ENCODE measurements around the gene RRM1.

DNA sequence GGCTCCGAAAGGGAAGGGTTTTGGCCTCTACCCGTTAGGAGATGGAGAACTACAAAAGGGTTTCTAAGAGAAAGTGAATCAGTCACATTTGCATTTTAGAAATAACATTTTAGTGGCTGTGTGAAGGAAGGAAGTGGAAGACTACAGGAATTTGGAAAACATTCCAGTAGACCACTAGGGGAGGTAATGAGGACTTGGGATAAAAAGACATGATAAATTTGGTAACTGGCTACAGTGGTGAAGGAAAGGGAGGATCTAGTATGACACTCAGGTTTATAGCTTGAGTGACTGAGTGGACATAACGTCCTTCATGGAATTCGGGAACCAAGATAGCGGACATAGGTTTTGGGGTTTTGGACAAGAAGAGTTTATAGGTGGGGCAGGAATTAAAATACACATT is 7.0 kb upstream of the RRM1 start:
- no peak for TF ChIP-seq POLR2A (IDR thresholded peaks at IDR 0.05)
- TF ChIP-seq, protein P1, sequence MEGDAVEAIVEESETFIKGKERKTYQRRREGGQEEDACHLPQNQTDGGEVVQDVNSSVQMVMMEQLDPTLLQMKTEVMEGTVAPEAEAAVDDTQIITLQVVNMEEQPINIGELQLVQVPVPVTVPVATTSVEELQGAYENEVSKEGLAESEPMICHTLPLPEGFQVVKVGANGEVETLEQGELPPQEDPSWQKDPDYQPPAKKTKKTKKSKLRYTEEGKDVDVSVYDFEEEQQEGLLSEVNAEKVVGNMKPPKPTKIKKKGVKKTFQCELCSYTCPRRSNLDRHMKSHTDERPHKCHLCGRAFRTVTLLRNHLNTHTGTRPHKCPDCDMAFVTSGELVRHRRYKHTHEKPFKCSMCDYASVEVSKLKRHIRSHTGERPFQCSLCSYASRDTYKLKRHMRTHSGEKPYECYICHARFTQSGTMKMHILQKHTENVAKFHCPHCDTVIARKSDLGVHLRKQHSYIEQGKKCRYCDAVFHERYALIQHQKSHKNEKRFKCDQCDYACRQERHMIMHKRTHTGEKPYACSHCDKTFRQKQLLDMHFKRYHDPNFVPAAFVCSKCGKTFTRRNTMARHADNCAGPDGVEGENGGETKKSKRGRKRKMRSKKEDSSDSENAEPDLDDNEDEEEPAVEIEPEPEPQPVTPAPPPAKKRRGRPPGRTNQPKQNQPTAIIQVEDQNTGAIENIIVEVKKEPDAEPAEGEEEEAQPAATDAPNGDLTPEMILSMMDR (IDR thresholded peaks at IDR 0.05): no peak

All from ovary (tissue), 3 donors.